Left lung (tissue), 10 donors: ENCODE data around the gene FGFRL1. TPM values are rescaled to one million over a fixed set of nuclear protein-coding genes. Genes with fewer than 3 reads are reported as not detected.

Source experiments
- ATAC-seq: fragments of 200-7000 bp; cut with Tn5 transposase; one replicate; pipeline ENCODE4 v1.9.1; 2020; ENCODE audit warnings: moderate library complexity
- DNase-seq, 4 donors: peaks; one replicate each; pipeline ENCODE4 v3.0.0-alpha.2; 2013 to 2020
- H3K27ac ChIP-seq, 2 donors: fragments of 200-600 bp; sonication (generic) in 1 of 2; one replicate each; pipeline versions ENCODE4 v1.5.0 to v1.8.0; 2020 to 2021
- H3K27me3 ChIP-seq, 2 donors: fragments of 200-600 bp; sonication (generic) in 1 of 2; one replicate each; pipeline versions ENCODE4 v1.5.0 to v1.8.0; 2020 to 2021
- H3K36me3 ChIP-seq, 2 donors: fragments of 200-600 bp; sonication (generic) in 1 of 2; one replicate each; pipeline versions ENCODE4 v1.5.0 to v1.8.0; 2020 to 2021
- H3K4me1 ChIP-seq, 2 donors: fragments of 200-600 bp; one replicate each; pipeline ENCODE4 v1.8.0; 2021
- H3K4me3 ChIP-seq, 2 donors: fragments of 200-600 bp; sonication (generic) in 1 of 2; one replicate each; pipeline versions ENCODE4 v1.5.0 to v1.8.0; 2020 to 2021; ENCODE audit warnings: mild to moderate bottlenecking in 1 of 2
- H3K9me3 ChIP-seq, 2 donors: fragments of 200-600 bp; sonication (generic) in 1 of 2; one replicate each; pipeline versions ENCODE4 v1.5.0 to v1.8.0; 2020 to 2021
- intact Hi-C, 2 donors: fragments of 100-400 bp; cut with DNase I; formaldehyde crosslinking; loops; one replicate each; pipeline versions ENCODE4 v1.11.2 to v1.14.2; 2022
- polyA plus RNA-seq, 6 donors: library from polyadenylated mRNA; unstranded; fragments of 120-200 nt; gene quantifications; one replicate each; pipeline ENCODE4 v1.2.1, GENCODE V29; 2013; ENCODE audit not compliant: insufficient read length in 6 of 6
- total RNA-seq, 2 donors: library from RNA; stranded (reverse); fragmentation: NEBNext Ultra II Directional; extraction: Animal tissue kit (Norgen Biotek cat#: 25700); gene quantifications; one replicate each; pipeline ENCODE4 v1.2.1, GENCODE V29; 2021
- TF ChIP-seq, protein P1 (sequence below), 2 donors: fragments of 200-600 bp; sonication (generic) in 1 of 2; IDR thresholded peaks; one replicate each; pipeline versions ENCODE4 v1.5.0 to v1.8.0; 2021; ENCODE audit warnings: antibody characterized with exemption in 2 of 2
- donor health status: DM: no; HTN: yes; CAD: no.
- donor health status: DM: no; HTN: no; CAD: no.

The FGFRL1 gene
- total and polyA plus RNA-seq, 8 donors: 16.3 to 31.2 (median 21.3) TPM

- TF ChIP-seq, protein P1, sequence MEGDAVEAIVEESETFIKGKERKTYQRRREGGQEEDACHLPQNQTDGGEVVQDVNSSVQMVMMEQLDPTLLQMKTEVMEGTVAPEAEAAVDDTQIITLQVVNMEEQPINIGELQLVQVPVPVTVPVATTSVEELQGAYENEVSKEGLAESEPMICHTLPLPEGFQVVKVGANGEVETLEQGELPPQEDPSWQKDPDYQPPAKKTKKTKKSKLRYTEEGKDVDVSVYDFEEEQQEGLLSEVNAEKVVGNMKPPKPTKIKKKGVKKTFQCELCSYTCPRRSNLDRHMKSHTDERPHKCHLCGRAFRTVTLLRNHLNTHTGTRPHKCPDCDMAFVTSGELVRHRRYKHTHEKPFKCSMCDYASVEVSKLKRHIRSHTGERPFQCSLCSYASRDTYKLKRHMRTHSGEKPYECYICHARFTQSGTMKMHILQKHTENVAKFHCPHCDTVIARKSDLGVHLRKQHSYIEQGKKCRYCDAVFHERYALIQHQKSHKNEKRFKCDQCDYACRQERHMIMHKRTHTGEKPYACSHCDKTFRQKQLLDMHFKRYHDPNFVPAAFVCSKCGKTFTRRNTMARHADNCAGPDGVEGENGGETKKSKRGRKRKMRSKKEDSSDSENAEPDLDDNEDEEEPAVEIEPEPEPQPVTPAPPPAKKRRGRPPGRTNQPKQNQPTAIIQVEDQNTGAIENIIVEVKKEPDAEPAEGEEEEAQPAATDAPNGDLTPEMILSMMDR (IDR thresholded peaks at IDR 0.05): no peak
- Histone ChIP-seq H3K9me3 (no peaks in the 10 kb centered on the region), H3K4me3 (no peak overlapping the region), H3K27me3 (peaks cover 0 to 10% of the 10 kb centered on the region in 2 donors), H3K4me1 (peaks cover 3 to 12% of the 10 kb centered on the region in 2 donors), H3K36me3 (no peaks in the 10 kb centered on the region), H3K27ac (no peak overlapping the region)
- intact Hi-C loops: no loop called here
- DNase-seq (no peak), ATAC-seq (no peak)
Observed at GRCh38 chr4:1015746-1016145, 4.3 kb downstream of the FGFRL1 start.

GRCh38 chr4:1017211-1017610, 5.8 kb downstream of the FGFRL1 start:
- TF ChIP-seq, protein P1 (IDR thresholded peaks at IDR 0.05): no peak
- ATAC-seq (no peak), DNase-seq (no peak)
- Histone ChIP-seq H3K4me1 (peaks cover 0 to 7% of the 10 kb centered on the region in 2 donors), H3K36me3 (no peaks in the 10 kb centered on the region), H3K27ac (no peak overlapping the region), H3K27me3 (peaks cover 0 to 7% of the 10 kb centered on the region in 2 donors), H3K4me3 (no peak overlapping the region), H3K9me3 (no peaks in the 10 kb centered on the region)
- intact Hi-C loops: no loop called here

DNA sequence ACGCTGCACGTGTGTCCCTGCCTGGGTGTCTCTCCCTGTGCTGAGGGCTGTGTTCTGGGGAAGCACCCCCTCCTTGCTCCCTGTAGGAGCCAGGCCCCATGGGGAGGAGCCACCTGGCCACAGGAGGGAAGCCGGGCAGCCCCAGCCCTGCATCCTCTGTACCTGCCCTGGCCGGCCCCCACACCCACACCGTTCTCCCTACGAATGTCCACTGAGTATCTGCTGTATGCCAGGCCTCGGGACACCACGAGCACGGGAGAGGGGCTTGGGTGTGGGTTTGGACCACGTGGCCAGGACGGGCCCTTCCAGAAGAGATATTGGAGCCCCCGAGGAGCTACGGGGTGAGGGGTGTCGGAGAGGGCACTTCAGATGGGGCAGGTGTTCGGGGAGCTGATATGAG, 6.3 kb downstream of the FGFRL1 start:
- H3K36me3 ChIP-seq: no peaks in the 10 kb centered on the region
- ATAC-seq (no peak), DNase-seq (no peak)
- intact Hi-C loops: no loop called here
- H3K27me3 ChIP-seq: peaks cover 0 to 2% of the 10 kb centered on the region in 2 donors
- H3K9me3 ChIP-seq: no peaks in the 10 kb centered on the region
- no peak overlapping the region for H3K27ac ChIP-seq
- TF ChIP-seq, protein P1 (IDR thresholded peaks at IDR 0.05): no peak
- peaks cover 0 to 2% of the 10 kb centered on the region in 2 donors for H3K4me1 ChIP-seq
- H3K4me3 ChIP-seq: no peak overlapping the region

DNA sequence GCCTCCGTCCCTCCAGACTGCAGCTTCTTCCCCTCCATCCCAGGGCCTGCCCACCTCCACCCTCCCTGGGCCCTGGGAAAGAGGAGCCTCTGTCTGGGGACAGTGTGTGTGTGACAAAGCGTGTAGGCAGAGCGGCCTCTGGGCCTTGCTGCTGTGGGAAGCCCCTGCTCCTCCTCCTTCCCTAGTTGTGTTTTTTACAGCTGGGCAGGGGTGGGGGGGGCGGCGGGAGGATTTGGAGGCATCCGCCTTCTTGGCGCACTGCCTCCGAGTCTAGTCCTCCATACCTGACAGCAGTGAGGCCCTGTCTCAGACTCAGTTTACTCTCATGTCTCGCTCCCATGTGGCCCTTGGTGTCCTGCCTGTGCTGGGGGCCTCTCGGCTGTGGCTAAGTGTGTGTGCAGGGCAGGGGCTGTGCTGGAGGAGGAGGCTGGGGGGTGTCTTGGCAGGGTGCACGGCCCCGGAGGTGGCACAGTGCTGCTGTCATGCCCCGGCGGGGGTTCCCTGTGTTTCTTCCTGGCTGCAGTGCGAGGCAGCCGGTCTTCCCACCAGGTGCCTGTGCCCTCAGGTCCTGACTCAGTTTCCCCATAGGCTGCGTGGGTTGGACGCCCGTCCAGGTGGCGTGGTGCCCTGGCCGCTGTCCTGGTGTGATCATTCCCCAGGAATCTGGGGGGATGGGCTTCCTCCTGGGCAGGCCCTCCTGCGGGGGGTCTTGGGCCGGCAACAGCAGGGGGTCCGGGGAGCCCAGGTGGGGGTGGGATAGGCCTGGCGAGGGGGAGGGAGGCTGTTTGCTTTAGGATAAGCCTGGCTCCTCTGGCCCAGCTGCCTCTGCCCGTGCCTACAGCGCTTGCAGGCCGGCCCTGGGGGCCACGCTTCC, 7.0 kb downstream of the FGFRL1 start:
- intact Hi-C loops: no loop called here
- Histone ChIP-seq H3K4me3 (no peak overlapping the region), H3K36me3 (no peaks in the 10 kb centered on the region), H3K9me3 (no peaks in the 10 kb centered on the region), H3K4me1 (no peaks in the 10 kb centered on the region), H3K27ac (no peak overlapping the region), H3K27me3 (no peaks in the 10 kb centered on the region)
- ATAC-seq (no peak), DNase-seq (no peak)
- TF ChIP-seq, protein P1 (IDR thresholded peaks at IDR 0.05): no peak

DNA sequence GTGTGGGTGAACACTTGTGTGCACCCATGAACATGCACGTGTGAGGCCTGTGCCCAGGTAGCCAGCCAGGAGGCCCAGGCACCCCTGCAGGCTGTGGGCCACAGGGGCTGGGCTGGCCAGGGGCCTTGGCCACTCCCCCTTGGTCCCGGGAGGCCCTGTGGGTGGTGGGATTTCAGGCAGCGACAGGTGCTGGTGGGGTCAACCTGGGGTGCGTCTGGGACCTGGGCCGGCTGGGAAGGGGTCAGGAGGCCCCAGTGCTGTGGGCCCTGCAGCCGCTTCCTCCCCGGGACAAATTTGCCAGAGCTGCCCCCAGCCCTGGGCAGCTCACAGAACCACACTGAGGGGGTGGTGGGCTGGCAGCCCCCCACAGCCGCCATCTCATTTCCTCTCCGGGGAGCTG, 7.9 kb downstream of the FGFRL1 start:
- intact Hi-C loops: no loop called here
- no peaks in the 10 kb centered on the region for H3K27me3 ChIP-seq
- no peak overlapping the region for H3K4me3 ChIP-seq
- H3K36me3 ChIP-seq: peaks cover 0 to 2% of the 10 kb centered on the region in 2 donors
- no peak overlapping the region for H3K27ac ChIP-seq
- DNase-seq (no peak), ATAC-seq (no peak)
- no peaks in the 10 kb centered on the region for H3K4me1 ChIP-seq
- no peaks in the 10 kb centered on the region for H3K9me3 ChIP-seq
- TF ChIP-seq, protein P1 (IDR thresholded peaks at IDR 0.05): no peak
